ENCODE measurements around the gene FAM228B.

DNA sequence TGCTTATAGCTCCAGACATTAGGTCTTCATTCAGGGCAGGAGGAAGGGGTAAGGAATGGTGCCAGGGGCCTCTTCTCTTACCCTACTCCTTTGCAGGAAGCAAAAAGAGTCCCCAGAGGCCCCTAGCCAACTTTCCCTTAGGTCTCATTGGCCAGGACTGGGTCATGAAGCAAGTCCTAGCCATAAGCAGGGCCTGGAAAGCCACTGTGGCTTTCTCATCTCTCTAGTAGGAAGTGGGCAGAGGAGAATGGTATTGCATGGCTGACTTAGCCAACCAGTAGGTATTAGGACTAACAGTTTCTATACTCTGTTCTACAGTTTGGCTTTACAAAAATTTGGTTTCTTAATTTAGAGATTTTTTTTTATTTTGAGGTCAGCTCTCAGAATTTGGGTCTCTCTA, 56.4 kb downstream of the FAM228B start:
- TF ChIP-seq, protein P1, sequence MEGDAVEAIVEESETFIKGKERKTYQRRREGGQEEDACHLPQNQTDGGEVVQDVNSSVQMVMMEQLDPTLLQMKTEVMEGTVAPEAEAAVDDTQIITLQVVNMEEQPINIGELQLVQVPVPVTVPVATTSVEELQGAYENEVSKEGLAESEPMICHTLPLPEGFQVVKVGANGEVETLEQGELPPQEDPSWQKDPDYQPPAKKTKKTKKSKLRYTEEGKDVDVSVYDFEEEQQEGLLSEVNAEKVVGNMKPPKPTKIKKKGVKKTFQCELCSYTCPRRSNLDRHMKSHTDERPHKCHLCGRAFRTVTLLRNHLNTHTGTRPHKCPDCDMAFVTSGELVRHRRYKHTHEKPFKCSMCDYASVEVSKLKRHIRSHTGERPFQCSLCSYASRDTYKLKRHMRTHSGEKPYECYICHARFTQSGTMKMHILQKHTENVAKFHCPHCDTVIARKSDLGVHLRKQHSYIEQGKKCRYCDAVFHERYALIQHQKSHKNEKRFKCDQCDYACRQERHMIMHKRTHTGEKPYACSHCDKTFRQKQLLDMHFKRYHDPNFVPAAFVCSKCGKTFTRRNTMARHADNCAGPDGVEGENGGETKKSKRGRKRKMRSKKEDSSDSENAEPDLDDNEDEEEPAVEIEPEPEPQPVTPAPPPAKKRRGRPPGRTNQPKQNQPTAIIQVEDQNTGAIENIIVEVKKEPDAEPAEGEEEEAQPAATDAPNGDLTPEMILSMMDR (IDR thresholded peaks at IDR 0.05) = no peak
- no peak for TF ChIP-seq EZH2 (IDR thresholded peaks at IDR 0.05)

All from neural progenitor cell (in vitro differentiated cells).